Progenitor cell of endocrine pancreas (in vitro differentiated cells): ENCODE measurements around the gene CLCN2. TPM values are rescaled to one million over a fixed set of nuclear protein-coding genes. Genes with fewer than 3 reads are reported as not detected.

Experiments used
- DNase-seq: peaks from one replicate; pipeline ENCODE4 v3.0.0; 2021; ENCODE audit warnings: low spot score; ENCODE audit not compliant: unreplicated experiment
- H3K27ac Mint-ChIP-seq: 2 replicates; pipeline ENCODE4 v1.8.0; 2021; ENCODE audit warnings: mild to moderate bottlenecking, moderate library complexity, mixed read lengths
- H3K27me3 Mint-ChIP-seq: 2 replicates; pipeline ENCODE4 v1.8.0; 2021; ENCODE audit warnings: mixed read lengths
- H3K36me3 Mint-ChIP-seq: 2 replicates; pipeline ENCODE4 v1.8.0; 2022; ENCODE audit warnings: mixed read lengths; ENCODE audit not compliant: insufficient read depth
- H3K4me1 Mint-ChIP-seq: 2 replicates; pipeline ENCODE4 v1.8.0; 2021; ENCODE audit warnings: low read depth, mixed read lengths
- H3K4me3 Mint-ChIP-seq: 2 replicates; pipeline ENCODE4 v1.8.0; 2021; ENCODE audit warnings: low read depth, mild to moderate bottlenecking, moderate library complexity, mixed read lengths
- H3K9me3 Mint-ChIP-seq: 2 replicates; pipeline ENCODE4 v1.8.0; 2021; ENCODE audit warnings: low read depth, mixed read lengths
- total RNA-seq: library from RNA; stranded (reverse); gene quantifications from 2 replicates; pipeline ENCODE4 v1.2.1, GENCODE V29; 2021
- TF ChIP-seq, protein P1 (sequence below): fragments of 200-600 bp; sonication (generic); IDR thresholded peaks from one replicate; pipeline ENCODE4 v1.5.0; 2021; ENCODE audit warnings: antibody characterized with exemption, mild to moderate bottlenecking; ENCODE audit not compliant: unreplicated experiment

Gene CLCN2
- total RNA-seq, 1 donor from 2014 or later: 21.9 TPM

- Mint-ChIP-seq H3K9me3 (no peaks in the 10 kb centered on the region), H3K27me3 (peaks cover 26% of the 10 kb centered on the region), H3K36me3 (peaks cover 18% of the 10 kb centered on the region), H3K4me3 (no peak overlapping the region), H3K27ac (peak overlapping the region; percentile 70), H3K4me1 (peaks cover 25% of the 10 kb centered on the region)
- DNase-seq: no peak
- TF ChIP-seq, protein P1, sequence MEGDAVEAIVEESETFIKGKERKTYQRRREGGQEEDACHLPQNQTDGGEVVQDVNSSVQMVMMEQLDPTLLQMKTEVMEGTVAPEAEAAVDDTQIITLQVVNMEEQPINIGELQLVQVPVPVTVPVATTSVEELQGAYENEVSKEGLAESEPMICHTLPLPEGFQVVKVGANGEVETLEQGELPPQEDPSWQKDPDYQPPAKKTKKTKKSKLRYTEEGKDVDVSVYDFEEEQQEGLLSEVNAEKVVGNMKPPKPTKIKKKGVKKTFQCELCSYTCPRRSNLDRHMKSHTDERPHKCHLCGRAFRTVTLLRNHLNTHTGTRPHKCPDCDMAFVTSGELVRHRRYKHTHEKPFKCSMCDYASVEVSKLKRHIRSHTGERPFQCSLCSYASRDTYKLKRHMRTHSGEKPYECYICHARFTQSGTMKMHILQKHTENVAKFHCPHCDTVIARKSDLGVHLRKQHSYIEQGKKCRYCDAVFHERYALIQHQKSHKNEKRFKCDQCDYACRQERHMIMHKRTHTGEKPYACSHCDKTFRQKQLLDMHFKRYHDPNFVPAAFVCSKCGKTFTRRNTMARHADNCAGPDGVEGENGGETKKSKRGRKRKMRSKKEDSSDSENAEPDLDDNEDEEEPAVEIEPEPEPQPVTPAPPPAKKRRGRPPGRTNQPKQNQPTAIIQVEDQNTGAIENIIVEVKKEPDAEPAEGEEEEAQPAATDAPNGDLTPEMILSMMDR: no peak
These were observed 11.6 kb downstream of the CLCN2 start for GRCh38 chr3:184349563-184350470.

GRCh38 chr3:184348057-184348382, 13.4 kb downstream of the CLCN2 start:
- Mint-ChIP-seq H3K27me3 (peaks cover 26% of the 10 kb centered on the region), H3K9me3 (no peaks in the 10 kb centered on the region), H3K4me1 (peaks cover 25% of the 10 kb centered on the region), H3K27ac (no peak overlapping the region), H3K36me3 (peaks cover 18% of the 10 kb centered on the region), H3K4me3 (no peak overlapping the region)
- TF ChIP-seq, protein P1: no peak
- no peak for DNase-seq

DNA sequence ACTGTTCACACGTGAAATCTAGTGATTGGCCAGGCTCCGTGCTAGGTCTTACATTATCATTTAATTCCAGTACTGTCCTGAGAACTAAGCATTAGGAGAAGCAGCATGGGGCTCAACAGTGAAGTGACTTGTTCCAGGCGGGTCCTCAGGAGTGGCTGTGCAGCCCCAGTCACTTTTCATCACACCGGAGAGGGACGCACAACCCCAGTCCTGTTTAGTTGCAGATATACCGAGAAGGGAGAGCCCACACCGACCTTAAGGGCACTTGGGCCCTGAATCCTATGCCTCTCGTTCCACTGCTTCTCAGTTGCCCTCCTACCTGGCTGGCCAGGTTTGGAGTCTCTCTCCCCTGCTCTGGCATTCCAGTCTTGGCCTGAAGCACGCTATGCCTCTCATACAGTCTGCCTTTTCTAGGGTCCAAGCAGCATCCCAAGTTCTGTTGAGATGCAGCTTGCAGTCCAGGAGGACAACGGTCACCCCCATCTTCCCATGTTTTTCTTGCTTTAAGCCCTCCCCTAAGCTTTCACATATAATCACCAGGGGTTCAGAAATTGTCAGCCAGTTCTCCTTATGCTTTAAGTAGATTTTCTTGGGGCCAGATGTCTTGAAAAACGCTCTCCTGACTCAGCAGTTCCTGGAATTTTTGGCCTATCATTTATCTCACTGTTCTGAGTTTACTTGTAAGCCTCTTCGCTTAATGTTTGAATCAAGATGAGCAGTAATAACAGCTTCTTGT, 13.9 kb downstream of the CLCN2 start:
- H3K9me3 Mint-ChIP-seq: no peaks in the 10 kb centered on the region
- H3K4me3 Mint-ChIP-seq: no peak overlapping the region
- H3K27me3 Mint-ChIP-seq: peaks cover 25% of the 10 kb centered on the region
- peaks cover 21% of the 10 kb centered on the region for H3K36me3 Mint-ChIP-seq
- no peak for DNase-seq
- H3K4me1 Mint-ChIP-seq: peaks cover 25% of the 10 kb centered on the region
- TF ChIP-seq, protein P1: no peak
- H3K27ac Mint-ChIP-seq: no peak overlapping the region

DNA sequence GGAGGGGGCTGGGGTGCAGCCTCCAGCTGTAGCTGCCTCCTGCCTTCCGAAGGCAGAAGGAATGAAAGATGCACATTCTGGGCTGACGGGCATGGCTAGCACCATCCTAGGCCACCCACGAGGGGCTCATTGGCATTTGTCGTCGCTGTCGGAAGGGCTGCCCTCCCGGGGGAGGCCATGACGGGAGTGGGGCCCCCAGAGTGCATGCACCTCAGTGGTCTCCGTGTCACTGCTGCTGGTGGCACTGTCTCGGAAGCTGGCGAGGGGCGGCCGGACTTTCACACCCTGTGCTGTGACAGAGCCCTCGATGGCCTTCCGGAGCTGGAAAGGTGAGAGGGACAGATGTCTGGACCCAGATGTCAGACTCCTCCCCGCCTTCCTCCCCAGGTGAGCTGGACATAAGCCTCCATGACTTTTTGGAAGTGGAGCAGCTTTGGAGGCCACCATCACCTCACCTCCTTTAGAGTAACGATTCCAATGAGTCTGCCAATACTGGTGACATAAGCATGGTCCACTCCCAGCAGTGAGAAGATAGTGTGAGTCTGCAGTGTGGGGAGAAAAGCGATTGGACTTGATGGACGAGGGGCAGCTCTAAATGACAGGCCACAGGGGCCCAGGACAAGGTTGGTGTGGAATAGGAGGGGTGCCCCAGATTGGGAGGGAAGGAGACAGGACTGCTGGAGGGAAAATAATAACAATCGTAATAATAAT, 14.8 kb downstream of the CLCN2 start:
- peaks cover 21% of the 10 kb centered on the region for H3K4me1 Mint-ChIP-seq
- H3K9me3 Mint-ChIP-seq: no peaks in the 10 kb centered on the region
- H3K27ac Mint-ChIP-seq: no peak overlapping the region
- TF ChIP-seq, protein P1: no peak
- peaks cover 16% of the 10 kb centered on the region for H3K36me3 Mint-ChIP-seq
- peaks cover 18% of the 10 kb centered on the region for H3K27me3 Mint-ChIP-seq
- no peak overlapping the region for H3K4me3 Mint-ChIP-seq
- no peak for DNase-seq
